ENCODE results near the gene NRG3. TPM values are rescaled to one million over a fixed set of nuclear protein-coding genes. Genes with fewer than 3 reads are reported as not detected.
A peak's percentile ranks its signal among the peaks of the same experiment; 100 is the strongest.
"Not testable (repeated sequence)": the region's sequence is repeated elsewhere in the genome, so short reads cannot be mapped to it uniquely, and the experiment has no call there.

The NRG3 gene
- total and polyA plus RNA-seq, 2 donors (not counting 1 experiment from before 2014, with no cell fraction given), result not detected

- no peaks in the 10 kb centered on the region for H3K79me2 ChIP-seq (ENCODE audit: control insufficient read depth, insufficient read depth, low read length)
- no peak for TF ChIP-seq CTCF (conservative IDR thresholded peaks at IDR 0.05 in 1 of 2, IDR thresholded peaks at IDR 0.05 in 1 of 2; ENCODE audit: low read depth in 1 of 2, low read length in 2 of 2)
- no peak for TF ChIP-seq EZH2 (IDR thresholded peaks at IDR 0.05; ENCODE audit: low read length, missing control alignments)
- H3K36me3 ChIP-seq (ENCODE audit: control insufficient read depth, insufficient read depth, low read length), result no peaks in the 10 kb centered on the region
- H3K27ac ChIP-seq (ENCODE audit: insufficient read depth, low read length), result peak overlapping the region; percentile 79
- H3K4me2 ChIP-seq (ENCODE audit: extremely low read depth, insufficient read depth, low read length), result peak overlapping the region; percentile 46
- DNase-seq (ENCODE audit: low read depth in 2 of 2), result peak; percentile 88 to 98
- H3K9ac ChIP-seq (ENCODE audit: insufficient read depth, low read length), result no peak overlapping the region
- no peaks in the 10 kb centered on the region for H3K9me3 ChIP-seq (ENCODE audit: control insufficient read depth, insufficient read depth, low read depth, low read length)
- peaks cover 13% of the 10 kb centered on the region for H3K4me1 ChIP-seq (ENCODE audit: control insufficient read depth, extremely low read depth, insufficient read depth, low read length)
- H2AFZ ChIP-seq (ENCODE audit: low read length), result peak overlapping the region; percentile 24
- H3K4me3 ChIP-seq (replicated peaks in 1 of 4; ENCODE audit: control extremely low read depth in 1 of 4, insufficient read depth in 1 of 4, low read depth in 3 of 4, low read length in 4 of 4), result no peak overlapping the region
- no peaks in the 10 kb centered on the region for H4K20me1 ChIP-seq (ENCODE audit: control insufficient read depth, extremely low read depth, insufficient read depth, low read length)
- no peaks in the 10 kb centered on the region for H3K27me3 ChIP-seq (ENCODE audit: control insufficient read depth, insufficient read depth, low read length)
Measured at GRCh38 chr10:82982110-82982608, 1107.2 kb downstream of the NRG3 start.

- Histone ChIP-seq H3K9ac (ENCODE audit: insufficient read depth, low read length) (no peak overlapping the region), H3K36me3 (ENCODE audit: control insufficient read depth, insufficient read depth, low read length) (no peaks in the 10 kb centered on the region), H4K20me1 (ENCODE audit: control insufficient read depth, extremely low read depth, insufficient read depth, low read length) (no peaks in the 10 kb centered on the region), H3K27ac (ENCODE audit: insufficient read depth, low read length) (no peak overlapping the region), H3K27me3 (ENCODE audit: control insufficient read depth, insufficient read depth, low read length) (no peaks in the 10 kb centered on the region), H3K79me2 (ENCODE audit: control insufficient read depth, insufficient read depth, low read length) (no peaks in the 10 kb centered on the region), H3K9me3 (ENCODE audit: control insufficient read depth, insufficient read depth, low read depth, low read length) (no peaks in the 10 kb centered on the region), H3K4me1 (ENCODE audit: control insufficient read depth, extremely low read depth, insufficient read depth, low read length) (peaks cover 10% of the 10 kb centered on the region), H2AFZ (ENCODE audit: low read length) (no peak overlapping the region), H3K4me3 (replicated peaks in 1 of 4; ENCODE audit: control extremely low read depth in 1 of 4, insufficient read depth in 1 of 4, low read depth in 3 of 4, low read length in 4 of 4) (no peak overlapping the region), H3K4me2 (ENCODE audit: extremely low read depth, insufficient read depth, low read length) (no peak overlapping the region)
- no peak for DNase-seq (ENCODE audit: low read depth in 2 of 2)
- TF ChIP-seq EZH2 (IDR thresholded peaks at IDR 0.05; ENCODE audit: low read length, missing control alignments), result no peak
- no peak for TF ChIP-seq CTCF (conservative IDR thresholded peaks at IDR 0.05 in 1 of 2, IDR thresholded peaks at IDR 0.05 in 1 of 2; ENCODE audit: low read depth in 1 of 2, low read length in 2 of 2)
Measured at GRCh38 chr10:82986216-82986615, 1111.2 kb downstream of the NRG3 start.

- not testable (repeated sequence) for H3K4me1 ChIP-seq (ENCODE audit: control insufficient read depth, extremely low read depth, insufficient read depth, low read length); H3K4me2 ChIP-seq (ENCODE audit: extremely low read depth, insufficient read depth, low read length); H3K27me3 ChIP-seq (ENCODE audit: control insufficient read depth, insufficient read depth, low read length); H3K9ac ChIP-seq (ENCODE audit: insufficient read depth, low read length); H3K9me3 ChIP-seq (ENCODE audit: control insufficient read depth, insufficient read depth, low read depth, low read length); H3K79me2 ChIP-seq (ENCODE audit: control insufficient read depth, insufficient read depth, low read length); H3K27ac ChIP-seq (ENCODE audit: insufficient read depth, low read length); DNase-seq (ENCODE audit: low read depth in 2 of 2); H2AFZ ChIP-seq (ENCODE audit: low read length); H3K36me3 ChIP-seq (ENCODE audit: control insufficient read depth, insufficient read depth, low read length); H4K20me1 ChIP-seq (ENCODE audit: control insufficient read depth, extremely low read depth, insufficient read depth, low read length); H3K4me3 ChIP-seq (replicated peaks in 1 of 4; ENCODE audit: control extremely low read depth in 1 of 4, insufficient read depth in 1 of 4, low read depth in 3 of 4, low read length in 4 of 4)
Measured at GRCh38 chr10:83006479-83006878, 1131.5 kb downstream of the NRG3 start.

Measured in fibroblast of lung (primary cell).